ENCODE results near the gene PAX2.

The PAX2 gene

GRCh38 chr10:100793055-100793454 lies 47.7 kb downstream of the PAX2 start:
- DNase-seq, result peak; percentile 46

GRCh38 chr10:100799881-100800280 lies 54.5 kb downstream of the PAX2 start:
- DNase-seq, result no peak

- no peak for DNase-seq
These were observed 55.5 kb downstream of the PAX2 start for GRCh38 chr10:100800931-100801330.

- no peak for DNase-seq
These were observed 56.8 kb downstream of the PAX2 start for GRCh38 chr10:100802196-100802595.

GRCh38 chr10:100802607-100803006 lies 57.2 kb downstream of the PAX2 start:
- no peak for DNase-seq

- DNase-seq, result peak; percentile 43
These were observed 58.1 kb downstream of the PAX2 start for GRCh38 chr10:100803492-100803891.

GRCh38 chr10:100803908-100804307 lies 58.5 kb downstream of the PAX2 start:
- DNase-seq, result peak; percentile 61

- no peak for DNase-seq
These were observed 60.4 kb downstream of the PAX2 start for GRCh38 chr10:100805543-100806355.

GRCh38 chr10:100806356-100806645 lies 60.9 kb downstream of the PAX2 start:
- DNase-seq, result no peak

GRCh38 chr10:100807241-100807951 lies 62.0 kb downstream of the PAX2 start:
- no peak for DNase-seq

- peak; percentile 62 for DNase-seq
These were observed 63.5 kb downstream of the PAX2 start for GRCh38 chr10:100808876-100809275.

GRCh38 chr10:100810091-100810834 lies 64.9 kb downstream of the PAX2 start:
- no peak for DNase-seq

- no peak for DNase-seq
These were observed 65.4 kb downstream of the PAX2 start for GRCh38 chr10:100810835-100811116.

- DNase-seq, result no peak
These were observed 65.9 kb downstream of the PAX2 start for GRCh38 chr10:100811261-100811660.

- DNase-seq, result no peak
These were observed 66.7 kb downstream of the PAX2 start for GRCh38 chr10:100811752-100812750.

- DNase-seq, result no peak
These were observed 67.6 kb downstream of the PAX2 start for GRCh38 chr10:100812978-100813377.

- DNase-seq, result no peak
These were observed 69.5 kb downstream of the PAX2 start for GRCh38 chr10:100814751-100815474.

- peak; percentile 45 for DNase-seq
These were observed 71.3 kb downstream of the PAX2 start for GRCh38 chr10:100816671-100817070.

- DNase-seq, result no peak
These were observed 72.0 kb downstream of the PAX2 start for GRCh38 chr10:100817268-100817839.

- no peak for DNase-seq
These were observed 74.0 kb downstream of the PAX2 start for GRCh38 chr10:100819424-100819823.

- DNase-seq, result no peak
These were observed 77.8 kb downstream of the PAX2 start for GRCh38 chr10:100823194-100823593.

- peak; percentile 65 for DNase-seq
These were observed 79.5 kb downstream of the PAX2 start for GRCh38 chr10:100824886-100825285.

Data from eye (tissue), 1 donor.